GM23338 (cell line): ENCODE measurements around the gene KRTAP9-2. TPM values are rescaled to one million over a fixed set of nuclear protein-coding genes. Genes with fewer than 3 reads are reported as not detected.

Experiments used
- ATAC-seq: fragments of 200-7000 bp; cut with Tn5 transposase; 3 replicates; pipeline ENCODE4 v1.9.1; 2020
- DNase-seq: peaks from one replicate; pipeline ENCODE4 v3.0.0-alpha.2; 2015; ENCODE audit warnings: low spot score
- H2AFZ ChIP-seq: fragments of 200-600 bp; sonication (generic); 2 replicates; pipeline ENCODE4 v1.8.0; 2016; ENCODE audit warnings: antibody characterized with exemption, mild to moderate bottlenecking, moderate library complexity
- H3F3A ChIP-seq: fragments of 200-600 bp; sonication (generic); replicated peaks from 2 replicates; pipeline ENCODE4 v1.8.0; 2017; ENCODE audit warnings: antibody characterized with exemption, mixed run types, low read depth
- H3K27ac ChIP-seq: fragments of 200-600 bp; sonication (generic); 2 replicates; pipeline ENCODE4 v1.6.1; 2016; ENCODE audit warnings: low read depth
- H3K27me3 ChIP-seq: fragments of 200-600 bp; sonication (generic); 2 replicates; pipeline ENCODE4 v1.8.0; 2016; ENCODE audit warnings: mild to moderate bottlenecking, mixed run types, moderate library complexity; ENCODE audit not compliant: insufficient read depth
- H3K36me3 ChIP-seq: fragments of 200-600 bp; sonication (generic); 2 replicates; pipeline ENCODE4 v1.8.0; 2016; ENCODE audit warnings: mild to moderate bottlenecking; ENCODE audit not compliant: insufficient read depth
- H3K4me1 ChIP-seq: fragments of 200-600 bp; sonication (generic); 2 replicates; pipeline ENCODE4 v1.8.0; 2016; ENCODE audit warnings: mild to moderate bottlenecking, moderate library complexity; ENCODE audit not compliant: insufficient read depth
- H3K4me2 ChIP-seq: fragments of 200-600 bp; sonication (generic); 2 replicates; pipeline ENCODE4 v1.7.1; 2017; ENCODE audit warnings: mixed run types
- H3K4me3 ChIP-seq: fragments of 200-600 bp; sonication (generic); 2 replicates; pipeline ENCODE4 v1.6.1; 2016; ENCODE audit warnings: mixed run types
- H3K79me2 ChIP-seq: fragments of 200-600 bp; sonication (generic); replicated peaks from 2 replicates; pipeline ENCODE4 v1.8.0; 2017; ENCODE audit warnings: mild to moderate bottlenecking; ENCODE audit not compliant: insufficient read depth
- H3K9me2 ChIP-seq: fragments of 200-600 bp; sonication (generic); 2 replicates; pipeline ENCODE4 v1.8.0; 2017; ENCODE audit not compliant: insufficient read depth
- H4K20me1 ChIP-seq: fragments of 200-600 bp; sonication (generic); replicated peaks from 2 replicates; pipeline ENCODE4 v1.8.0; 2017; ENCODE audit warnings: mild to moderate bottlenecking; ENCODE audit not compliant: insufficient read depth
- H3K27ac Mint-ChIP-seq: 2 replicates; pipeline ENCODE4 v1.8.0; 2020; ENCODE audit warnings: inconsistent platforms, mild to moderate bottlenecking, moderate library complexity, mixed read lengths
- H3K27me3 Mint-ChIP-seq: 3 replicates; pipeline ENCODE4 v1.8.0; 2022; ENCODE audit warnings: low read depth, mild to moderate bottlenecking, moderate library complexity, mixed read lengths, inconsistent platforms; ENCODE audit not compliant: insufficient read depth, poor library complexity
- H3K36me3 Mint-ChIP-seq: 3 replicates; pipeline ENCODE4 v1.8.0; 2021; ENCODE audit warnings: low read depth, mild to moderate bottlenecking, inconsistent platforms, moderate library complexity, mixed read lengths
- H3K4me1 Mint-ChIP-seq: 3 replicates; pipeline ENCODE4 v1.8.0; 2020; ENCODE audit warnings: mild to moderate bottlenecking, inconsistent platforms, mixed read lengths
- H3K4me3 Mint-ChIP-seq: 3 replicates; pipeline ENCODE4 v1.8.0; 2021; ENCODE audit warnings: moderate library complexity, mild to moderate bottlenecking, inconsistent platforms, mixed read lengths
- H3K9me3 Mint-ChIP-seq: 3 replicates; pipeline ENCODE4 v1.8.0; 2020; ENCODE audit warnings: moderate library complexity, mild to moderate bottlenecking, inconsistent platforms, mixed read lengths
- CREB1 ChIP-seq: fragments of 250-450 bp; sonication (Bioruptor Pico); IDR thresholded peaks from 2 replicates; pipeline ENCODE4 v1.5.0; 2020; ENCODE audit warnings: low read depth, mild to moderate bottlenecking, moderate library complexity
- CTCF ChIP-seq, 2 experiments: fragments of 200-600 bp in 1 of 2; sonication (generic) in 1 of 2; conservative IDR thresholded peaks; 2 replicates each; pipeline versions ENCODE4 v1.5.1 to v1.6.1; 2016 to 2017; ENCODE audit warnings: antibody characterized with exemption in 2 of 2, low read depth in 2 of 2, mild to moderate bottlenecking in 2 of 2, moderate library complexity in 1 of 2
- ETS1 ChIP-seq: IDR thresholded peaks from 2 replicates; pipeline ENCODE4 v1.6.1; 2016; ENCODE audit warnings: antibody characterized with exemption
- EZH2 ChIP-seq: fragments of 200-600 bp; sonication (generic); IDR thresholded peaks from one replicate; pipeline ENCODE4 v1.8.0; 2017; ENCODE audit warnings: antibody characterized with exemption, mild to moderate bottlenecking, low read depth; ENCODE audit not compliant: unreplicated experiment
- EZH2phosphoT487 ChIP-seq: fragments of 200-600 bp; sonication (generic); IDR thresholded peaks from one replicate; pipeline ENCODE4 v1.8.1; 2018; ENCODE audit warnings: antibody characterized with exemption; ENCODE audit not compliant: unreplicated experiment
- JUNB ChIP-seq: IDR thresholded peaks from one replicate; pipeline ENCODE4 v1.6.1; 2016; ENCODE audit warnings: antibody characterized with exemption; ENCODE audit not compliant: unreplicated experiment
- NANOG ChIP-seq: IDR thresholded peaks from 2 replicates; pipeline ENCODE4 v1.6.1; 2016; ENCODE audit warnings: antibody characterized with exemption, borderline replicate concordance
- POLR2AphosphoS5 ChIP-seq: IDR thresholded peaks from 2 replicates; pipeline ENCODE4 v1.6.1; 2016; ENCODE audit warnings: antibody characterized with exemption, low read depth
- STAT1 ChIP-seq: IDR thresholded peaks from one replicate; pipeline ENCODE4 v1.6.1; 2016; ENCODE audit warnings: antibody characterized with exemption; ENCODE audit not compliant: unreplicated experiment
- ZNF114 ChIP-seq: fragments of 250-450 bp; sonication (Bioruptor Pico); IDR thresholded peaks from 2 replicates; pipeline ENCODE4 v1.5.0; 2020; ENCODE audit warnings: mild to moderate bottlenecking, moderate library complexity
- ZNF331 ChIP-seq: fragments of 250-450 bp; sonication (Bioruptor Pico); IDR thresholded peaks from 2 replicates; pipeline ENCODE4 v1.5.0; 2020; ENCODE audit warnings: low read depth, mild to moderate bottlenecking, moderate library complexity
- ZNF462 ChIP-seq: fragments of 250-450 bp; sonication (Bioruptor Pico); IDR thresholded peaks from 2 replicates; pipeline ENCODE4 v1.5.0; 2020; ENCODE audit warnings: mild to moderate bottlenecking, moderate library complexity
- polyA plus RNA-seq: library from polyadenylated mRNA; unstranded; fragments of >200 nt; fragmentation: Nextera tagmentation; extraction: Ambion mirVana; gene quantifications from 2 replicates; pipeline ENCODE4 v1.2.1, GENCODE V29; 2016
- total RNA-seq: library from RNA; depleted of rRNA; stranded (reverse); fragments of >200 nt; shearing (Covaris generic); gene quantifications from 2 replicates; pipeline ENCODE4 v1.2.3, GENCODE V29; 2014
- TF ChIP-seq, protein P1 (sequence below): IDR thresholded peaks from one replicate; pipeline ENCODE4 v1.6.1; 2018; ENCODE audit warnings: antibody characterized with exemption; ENCODE audit not compliant: unreplicated experiment

Gene KRTAP9-2
- total and polyA plus RNA-seq, 2 experiments from 2014 or later, result not detected

DNA sequence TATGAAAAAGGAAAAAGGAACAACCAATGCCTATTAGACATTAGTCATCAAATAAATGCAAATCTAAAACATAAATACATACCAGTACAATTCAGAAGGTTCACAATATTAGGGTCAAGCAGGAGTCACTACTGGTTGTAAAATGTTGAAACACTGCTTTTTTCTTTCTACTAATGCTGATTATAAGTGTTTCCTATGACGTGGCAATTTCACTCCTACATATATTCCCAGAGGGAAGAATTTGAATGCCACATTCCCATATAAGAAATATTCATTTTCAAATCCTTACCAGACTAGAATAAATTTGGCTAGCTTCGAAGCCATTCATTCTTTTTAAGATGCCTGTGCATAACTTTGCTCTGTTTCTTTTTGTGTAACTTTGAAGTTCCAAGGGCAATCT is 2.6 kb upstream of the KRTAP9-2 start:
- H3K36me3 ChIP-seq, result no peaks in the 10 kb centered on the region
- no peak overlapping the region for H3K27ac ChIP-seq
- no peaks in the 10 kb centered on the region for H3K9me3 Mint-ChIP-seq
- no peak overlapping the region for H3K27ac Mint-ChIP-seq
- no peak for DNase-seq
- H3K27me3 ChIP-seq, result no peaks in the 10 kb centered on the region
- H2AFZ ChIP-seq, result no peak overlapping the region
- no peaks in the 10 kb centered on the region for H3K4me1 ChIP-seq
- no peak overlapping the region for H3K4me2 ChIP-seq
- H3K4me1 Mint-ChIP-seq, result no peaks in the 10 kb centered on the region
- H3K27me3 Mint-ChIP-seq, result no peaks in the 10 kb centered on the region
- H3K36me3 Mint-ChIP-seq, result no peaks in the 10 kb centered on the region
- H3K4me3 ChIP-seq, result no peak overlapping the region
- no peak for ATAC-seq
- TF ChIP-seq ZNF462 (CRISPR knock-in tag) (no peak), EZH2 (no peak), POLR2AphosphoS5 (no peak), ZNF331 (no peak), JUNB (no peak), CREB1 (no peak), ETS1 (no peak), EZH2phosphoT487 (no peak), STAT1 (no peak), NANOG (no peak), CTCF (conservative IDR thresholded peaks at IDR 0.05; ENCODE audit: low read depth in 2 of 2) (no peak), ZNF114 (CRISPR knock-in tag) (no peak)
- TF ChIP-seq, protein P1, sequence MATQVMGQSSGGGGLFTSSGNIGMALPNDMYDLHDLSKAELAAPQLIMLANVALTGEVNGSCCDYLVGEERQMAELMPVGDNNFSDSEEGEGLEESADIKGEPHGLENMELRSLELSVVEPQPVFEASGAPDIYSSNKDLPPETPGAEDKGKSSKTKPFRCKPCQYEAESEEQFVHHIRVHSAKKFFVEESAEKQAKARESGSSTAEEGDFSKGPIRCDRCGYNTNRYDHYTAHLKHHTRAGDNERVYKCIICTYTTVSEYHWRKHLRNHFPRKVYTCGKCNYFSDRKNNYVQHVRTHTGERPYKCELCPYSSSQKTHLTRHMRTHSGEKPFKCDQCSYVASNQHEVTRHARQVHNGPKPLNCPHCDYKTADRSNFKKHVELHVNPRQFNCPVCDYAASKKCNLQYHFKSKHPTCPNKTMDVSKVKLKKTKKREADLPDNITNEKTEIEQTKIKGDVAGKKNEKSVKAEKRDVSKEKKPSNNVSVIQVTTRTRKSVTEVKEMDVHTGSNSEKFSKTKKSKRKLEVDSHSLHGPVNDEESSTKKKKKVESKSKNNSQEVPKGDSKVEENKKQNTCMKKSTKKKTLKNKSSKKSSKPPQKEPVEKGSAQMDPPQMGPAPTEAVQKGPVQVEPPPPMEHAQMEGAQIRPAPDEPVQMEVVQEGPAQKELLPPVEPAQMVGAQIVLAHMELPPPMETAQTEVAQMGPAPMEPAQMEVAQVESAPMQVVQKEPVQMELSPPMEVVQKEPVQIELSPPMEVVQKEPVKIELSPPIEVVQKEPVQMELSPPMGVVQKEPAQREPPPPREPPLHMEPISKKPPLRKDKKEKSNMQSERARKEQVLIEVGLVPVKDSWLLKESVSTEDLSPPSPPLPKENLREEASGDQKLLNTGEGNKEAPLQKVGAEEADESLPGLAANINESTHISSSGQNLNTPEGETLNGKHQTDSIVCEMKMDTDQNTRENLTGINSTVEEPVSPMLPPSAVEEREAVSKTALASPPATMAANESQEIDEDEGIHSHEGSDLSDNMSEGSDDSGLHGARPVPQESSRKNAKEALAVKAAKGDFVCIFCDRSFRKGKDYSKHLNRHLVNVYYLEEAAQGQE, result no peak
- no peaks in the 10 kb centered on the region for H4K20me1 ChIP-seq
- no peak overlapping the region for H3K4me3 Mint-ChIP-seq
- H3K79me2 ChIP-seq, result no peaks in the 10 kb centered on the region
- H3K9me2 ChIP-seq, result no peaks in the 10 kb centered on the region
- H3F3A ChIP-seq, result no peaks in the 10 kb centered on the region
